Chondrocyte (in vitro differentiated cells): ENCODE measurements around the gene DLG2. TPM values are rescaled to one million over a fixed set of nuclear protein-coding genes. Genes with fewer than 3 reads are reported as not detected.

Experiments used
- DNase-seq: peaks from one replicate; pipeline ENCODE4 v3.0.0; 2021; ENCODE audit warnings: mixed read lengths, low spot score
- H3K27ac Mint-ChIP-seq: one replicate; pipeline ENCODE4 v1.8.0; 2021; ENCODE audit warnings: mild to moderate bottlenecking, moderate library complexity, mixed read lengths; ENCODE audit not compliant: unreplicated experiment
- H3K27me3 Mint-ChIP-seq: 2 replicates; pipeline ENCODE4 v1.8.0; 2021; ENCODE audit warnings: low read depth, mixed read lengths
- H3K36me3 Mint-ChIP-seq: 2 replicates; pipeline ENCODE4 v1.8.0; 2021; ENCODE audit warnings: low read depth, mixed read lengths
- H3K4me1 Mint-ChIP-seq: 2 replicates; pipeline ENCODE4 v1.8.0; 2021; ENCODE audit warnings: low read depth, mild to moderate bottlenecking, mixed read lengths
- H3K4me3 Mint-ChIP-seq: one replicate; pipeline ENCODE4 v1.8.0; 2021; ENCODE audit warnings: mild to moderate bottlenecking, moderate library complexity, mixed read lengths; ENCODE audit not compliant: unreplicated experiment
- H3K9me3 Mint-ChIP-seq: 2 replicates; pipeline ENCODE4 v1.8.0; 2021; ENCODE audit warnings: low read depth, mixed read lengths
- total RNA-seq: library from RNA; stranded (reverse); gene quantifications from 3 replicates; pipeline ENCODE4 v1.2.1, GENCODE V29; 2021
- TF ChIP-seq, protein P1 (sequence below): fragments of 200-600 bp; sonication (generic); IDR thresholded peaks from 2 replicates; pipeline ENCODE4 v1.5.0; 2021; ENCODE audit warnings: antibody characterized with exemption, mild to moderate bottlenecking, moderate library complexity

DLG2 gene
- total RNA-seq, 1 donor from 2014 or later = 1.3 TPM

- H3K27ac Mint-ChIP-seq = no peak overlapping the region
- no peak for DNase-seq
- H3K9me3 Mint-ChIP-seq = no peaks in the 10 kb centered on the region
- H3K4me1 Mint-ChIP-seq = no peaks in the 10 kb centered on the region
- H3K27me3 Mint-ChIP-seq = peaks cover 2% of the 10 kb centered on the region
- no peaks in the 10 kb centered on the region for H3K36me3 Mint-ChIP-seq
- TF ChIP-seq, protein P1, sequence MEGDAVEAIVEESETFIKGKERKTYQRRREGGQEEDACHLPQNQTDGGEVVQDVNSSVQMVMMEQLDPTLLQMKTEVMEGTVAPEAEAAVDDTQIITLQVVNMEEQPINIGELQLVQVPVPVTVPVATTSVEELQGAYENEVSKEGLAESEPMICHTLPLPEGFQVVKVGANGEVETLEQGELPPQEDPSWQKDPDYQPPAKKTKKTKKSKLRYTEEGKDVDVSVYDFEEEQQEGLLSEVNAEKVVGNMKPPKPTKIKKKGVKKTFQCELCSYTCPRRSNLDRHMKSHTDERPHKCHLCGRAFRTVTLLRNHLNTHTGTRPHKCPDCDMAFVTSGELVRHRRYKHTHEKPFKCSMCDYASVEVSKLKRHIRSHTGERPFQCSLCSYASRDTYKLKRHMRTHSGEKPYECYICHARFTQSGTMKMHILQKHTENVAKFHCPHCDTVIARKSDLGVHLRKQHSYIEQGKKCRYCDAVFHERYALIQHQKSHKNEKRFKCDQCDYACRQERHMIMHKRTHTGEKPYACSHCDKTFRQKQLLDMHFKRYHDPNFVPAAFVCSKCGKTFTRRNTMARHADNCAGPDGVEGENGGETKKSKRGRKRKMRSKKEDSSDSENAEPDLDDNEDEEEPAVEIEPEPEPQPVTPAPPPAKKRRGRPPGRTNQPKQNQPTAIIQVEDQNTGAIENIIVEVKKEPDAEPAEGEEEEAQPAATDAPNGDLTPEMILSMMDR = no peak
- H3K4me3 Mint-ChIP-seq = no peak overlapping the region
These were observed 1150.6 kb downstream of the DLG2 start for GRCh38 chr11:84476581-84476980.

DNA sequence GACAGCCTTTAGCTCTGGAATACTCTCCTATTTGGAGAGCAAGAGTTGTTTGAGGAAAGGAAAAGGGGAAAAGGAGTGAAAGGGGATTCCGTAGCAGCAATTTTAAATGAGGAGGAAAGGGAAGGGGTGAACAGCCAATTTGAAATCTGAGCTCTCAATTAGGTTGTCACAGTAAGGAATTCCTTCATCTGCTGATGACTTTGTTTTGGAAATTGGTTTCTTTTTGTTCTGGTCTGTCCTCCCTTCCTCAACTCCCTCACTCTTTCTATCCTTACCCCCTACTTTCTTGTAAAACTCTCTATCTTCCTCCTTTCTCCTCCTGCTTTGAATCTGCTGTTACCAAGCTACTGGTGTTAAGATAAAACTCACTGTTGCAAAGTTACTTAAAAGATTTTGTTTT lies 1155.6 kb downstream of the DLG2 start:
- Mint-ChIP-seq H3K27me3 (peaks cover 4% of the 10 kb centered on the region), H3K4me3 (no peak overlapping the region), H3K36me3 (no peaks in the 10 kb centered on the region), H3K9me3 (no peaks in the 10 kb centered on the region), H3K4me1 (no peaks in the 10 kb centered on the region), H3K27ac (no peak overlapping the region)
- TF ChIP-seq, protein P1 = no peak
- DNase-seq = no peak

GRCh38 chr11:84468235-84468634 lies 1158.9 kb downstream of the DLG2 start:
- Mint-ChIP-seq H3K27me3 (peaks cover 5% of the 10 kb centered on the region), H3K9me3 (no peaks in the 10 kb centered on the region), H3K4me1 (no peaks in the 10 kb centered on the region), H3K4me3 (no peak overlapping the region), H3K36me3 (no peaks in the 10 kb centered on the region), H3K27ac (no peak overlapping the region)
- DNase-seq = no peak
- TF ChIP-seq, protein P1 = no peak

DNA sequence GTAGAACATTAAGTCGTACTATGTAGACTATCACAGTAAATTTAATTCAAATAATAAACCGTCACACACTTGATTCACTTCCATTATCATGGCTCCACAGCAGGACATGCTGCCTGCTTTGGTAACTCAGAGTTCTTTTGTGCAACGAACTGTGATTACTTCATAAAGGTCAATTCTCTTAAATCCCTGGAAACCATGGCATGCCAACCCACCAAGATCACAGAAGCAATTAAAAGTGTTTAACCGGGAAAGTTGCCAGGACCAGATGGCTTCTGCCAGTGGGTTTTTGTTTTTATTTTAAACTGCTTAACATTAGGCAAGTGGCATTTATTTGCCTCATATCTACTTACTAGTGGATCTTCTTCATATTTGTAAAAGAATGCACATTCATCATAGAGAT lies 1162.1 kb downstream of the DLG2 start:
- Mint-ChIP-seq H3K4me1 (no peaks in the 10 kb centered on the region), H3K9me3 (no peaks in the 10 kb centered on the region), H3K4me3 (no peak overlapping the region), H3K36me3 (no peaks in the 10 kb centered on the region), H3K27ac (no peak overlapping the region), H3K27me3 (peaks cover 7% of the 10 kb centered on the region)
- TF ChIP-seq, protein P1 = no peak
- DNase-seq = no peak

DNA sequence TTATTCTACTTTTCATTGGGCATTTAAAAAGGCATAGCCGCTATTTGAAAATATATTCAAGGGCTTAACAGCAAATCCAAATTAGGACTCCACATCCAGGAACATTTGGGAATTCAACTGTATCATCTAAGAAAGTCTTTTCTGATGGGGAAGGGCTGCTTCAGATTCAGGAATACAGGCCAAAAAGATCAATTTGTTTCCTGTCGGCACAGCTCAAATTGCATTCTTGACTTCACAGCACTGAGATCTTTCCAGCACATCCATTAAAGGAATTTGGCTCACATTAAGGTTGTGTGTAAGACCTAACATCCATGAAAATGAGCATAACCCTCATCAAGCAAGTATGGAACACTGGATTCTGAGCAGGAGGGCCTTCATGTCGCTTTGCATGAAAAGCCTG lies 1171.5 kb downstream of the DLG2 start:
- TF ChIP-seq, protein P1 = no peak
- Mint-ChIP-seq H3K9me3 (no peaks in the 10 kb centered on the region), H3K27ac (no peak overlapping the region), H3K27me3 (peaks cover 19% of the 10 kb centered on the region), H3K4me1 (no peaks in the 10 kb centered on the region), H3K36me3 (no peaks in the 10 kb centered on the region), H3K4me3 (no peak overlapping the region)
- DNase-seq = no peak
